Left lung (tissue), 10 donors: Measurements from ENCODE around the gene SCNN1B. TPM values are rescaled to one million over a fixed set of nuclear protein-coding genes. Genes with fewer than 3 reads are reported as not detected.
A peak's percentile ranks its signal among the peaks of the same experiment; 100 is the strongest.

Experiments used
- ATAC-seq: fragments of 200-7000 bp; cut with Tn5 transposase; one replicate; pipeline ENCODE4 v1.9.1; 2020; ENCODE audit warnings: moderate library complexity
- DNase-seq, 4 donors: peaks; one replicate each; pipeline ENCODE4 v3.0.0-alpha.2; 2013 to 2020
- H3K27ac ChIP-seq, 2 donors: fragments of 200-600 bp; sonication (generic) in 1 of 2; one replicate each; pipeline versions ENCODE4 v1.5.0 to v1.8.0; 2020 to 2021
- H3K27me3 ChIP-seq, 2 donors: fragments of 200-600 bp; sonication (generic) in 1 of 2; one replicate each; pipeline versions ENCODE4 v1.5.0 to v1.8.0; 2020 to 2021
- H3K36me3 ChIP-seq, 2 donors: fragments of 200-600 bp; sonication (generic) in 1 of 2; one replicate each; pipeline versions ENCODE4 v1.5.0 to v1.8.0; 2020 to 2021
- H3K4me1 ChIP-seq, 2 donors: fragments of 200-600 bp; one replicate each; pipeline ENCODE4 v1.8.0; 2021
- H3K4me3 ChIP-seq, 2 donors: fragments of 200-600 bp; sonication (generic) in 1 of 2; one replicate each; pipeline versions ENCODE4 v1.5.0 to v1.8.0; 2020 to 2021; ENCODE audit warnings: mild to moderate bottlenecking in 1 of 2
- H3K9me3 ChIP-seq, 2 donors: fragments of 200-600 bp; sonication (generic) in 1 of 2; one replicate each; pipeline versions ENCODE4 v1.5.0 to v1.8.0; 2020 to 2021
- CTCF ChIP-seq, 2 donors: fragments of 200-600 bp; sonication (generic) in 1 of 2; IDR thresholded peaks; one replicate each; pipeline versions ENCODE4 v1.5.0 to v1.8.0; 2021; ENCODE audit warnings: antibody characterized with exemption in 2 of 2
- intact Hi-C, 2 donors: fragments of 100-400 bp; cut with DNase I; formaldehyde crosslinking; loops; one replicate each; pipeline versions ENCODE4 v1.11.2 to v1.14.2; 2022
- polyA plus RNA-seq, 6 donors: library from polyadenylated mRNA; unstranded; fragments of 120-200 nt; gene quantifications; one replicate each; pipeline ENCODE4 v1.2.1, GENCODE V29; 2013; ENCODE audit not compliant: insufficient read length in 6 of 6
- total RNA-seq, 2 donors: library from RNA; stranded (reverse); fragmentation: NEBNext Ultra II Directional; extraction: Animal tissue kit (Norgen Biotek cat#: 25700); gene quantifications; one replicate each; pipeline ENCODE4 v1.2.1, GENCODE V29; 2021
- donor health status: DM: no; HTN: yes; CAD: no.
- donor health status: DM: no; HTN: no; CAD: no.

The SCNN1B gene
- total and polyA plus RNA-seq, 8 donors, result 2.4 to 28.6 (median 3.4) TPM

- Histone ChIP-seq H3K4me1 (peaks cover 0 to 13% of the 10 kb centered on the region in 2 donors), H3K27ac (peak overlapping the region; percentile 27 to 46), H3K27me3 (no peaks in the 10 kb centered on the region), H3K9me3 (no peaks in the 10 kb centered on the region), H3K4me3 (no peak overlapping the region), H3K36me3 (no peaks in the 10 kb centered on the region)
- intact Hi-C loops, result no loop called here
- TF ChIP-seq CTCF (IDR thresholded peaks at IDR 0.05), result no peak
- ATAC-seq, result peak; percentile 82
- peak in 2 of 4 donors; percentile 81 to 84 for DNase-seq
Observed at GRCh38 chr16:23324727-23325126, 22.6 kb downstream of the SCNN1B start.

GRCh38 chr16:23327836-23328235, 25.7 kb downstream of the SCNN1B start:
- H3K4me1 ChIP-seq, result peaks cover 0 to 13% of the 10 kb centered on the region in 2 donors
- intact Hi-C loops, result no loop called here

GRCh38 chr16:23330161-23330560, 28.1 kb downstream of the SCNN1B start:
- no peaks in the 10 kb centered on the region for H3K36me3 ChIP-seq
- H3K9me3 ChIP-seq, result no peaks in the 10 kb centered on the region
- DNase-seq, result no peak
- TF ChIP-seq CTCF (IDR thresholded peaks at IDR 0.05), result no peak
- peaks cover 0 to 7% of the 10 kb centered on the region in 2 donors for H3K4me1 ChIP-seq
- no peak for ATAC-seq
- no peaks in the 10 kb centered on the region for H3K27me3 ChIP-seq
- no peak overlapping the region for H3K4me3 ChIP-seq
- H3K27ac ChIP-seq, result no peak overlapping the region
- intact Hi-C loops, result no loop called here

More at GRCh38 chr16:23327836-23328235, 25.7 kb downstream of the SCNN1B start:
- Histone ChIP-seq H3K27me3 (no peaks in the 10 kb centered on the region), H3K36me3 (no peaks in the 10 kb centered on the region), H3K27ac (no peak overlapping the region), H3K9me3 (no peaks in the 10 kb centered on the region), H3K4me3 (no peak overlapping the region)
- TF ChIP-seq CTCF (IDR thresholded peaks at IDR 0.05), result no peak
- ATAC-seq (no peak), DNase-seq (no peak)

- DNase-seq, result no peak
- H3K9me3 ChIP-seq, result no peaks in the 10 kb centered on the region
- H3K36me3 ChIP-seq, result no peaks in the 10 kb centered on the region
- intact Hi-C loops, result no loop called here
- TF ChIP-seq CTCF (IDR thresholded peaks at IDR 0.05), result no peak
- H3K4me1 ChIP-seq, result peaks cover 0 to 5% of the 10 kb centered on the region in 2 donors
- H3K27me3 ChIP-seq, result no peaks in the 10 kb centered on the region
- no peak overlapping the region for H3K27ac ChIP-seq
- ATAC-seq, result peak; percentile 41
- H3K4me3 ChIP-seq, result no peak overlapping the region
Observed at GRCh38 chr16:23330583-23331249, 28.6 kb downstream of the SCNN1B start.

- H3K9me3 ChIP-seq, result no peaks in the 10 kb centered on the region
- TF ChIP-seq CTCF (IDR thresholded peaks at IDR 0.05), result no peak
Observed at GRCh38 chr16:23333034-23333579, 31.0 kb downstream of the SCNN1B start.

More at GRCh38 chr16:23333034-23333579, 31.0 kb downstream of the SCNN1B start:
- no peaks in the 10 kb centered on the region for H3K4me1 ChIP-seq
- no peaks in the 10 kb centered on the region for H3K36me3 ChIP-seq
- intact Hi-C loops, result no loop called here
- ATAC-seq (no peak), DNase-seq (no peak)
- H3K27ac ChIP-seq, result no peak overlapping the region
- H3K27me3 ChIP-seq, result no peaks in the 10 kb centered on the region
- H3K4me3 ChIP-seq, result no peak overlapping the region
